PC-9 (cell line): ENCODE results near the gene CD79B.

Experiments
- EZH2 ChIP-seq: fragments of 200-600 bp; sonication (generic); IDR thresholded peaks from 2 replicates; pipeline ENCODE4 v1.8.0; 2017; ENCODE audit warnings: antibody characterized with exemption, low read depth
- TF ChIP-seq, protein P1 (sequence below): fragments of 200-600 bp; sonication (generic); conservative IDR thresholded peaks from 2 replicates; pipeline ENCODE4 v1.6.1; 2017; ENCODE audit warnings: mixed run types, antibody characterized with exemption, mild to moderate bottlenecking, moderate library complexity

- TF ChIP-seq, protein P1, sequence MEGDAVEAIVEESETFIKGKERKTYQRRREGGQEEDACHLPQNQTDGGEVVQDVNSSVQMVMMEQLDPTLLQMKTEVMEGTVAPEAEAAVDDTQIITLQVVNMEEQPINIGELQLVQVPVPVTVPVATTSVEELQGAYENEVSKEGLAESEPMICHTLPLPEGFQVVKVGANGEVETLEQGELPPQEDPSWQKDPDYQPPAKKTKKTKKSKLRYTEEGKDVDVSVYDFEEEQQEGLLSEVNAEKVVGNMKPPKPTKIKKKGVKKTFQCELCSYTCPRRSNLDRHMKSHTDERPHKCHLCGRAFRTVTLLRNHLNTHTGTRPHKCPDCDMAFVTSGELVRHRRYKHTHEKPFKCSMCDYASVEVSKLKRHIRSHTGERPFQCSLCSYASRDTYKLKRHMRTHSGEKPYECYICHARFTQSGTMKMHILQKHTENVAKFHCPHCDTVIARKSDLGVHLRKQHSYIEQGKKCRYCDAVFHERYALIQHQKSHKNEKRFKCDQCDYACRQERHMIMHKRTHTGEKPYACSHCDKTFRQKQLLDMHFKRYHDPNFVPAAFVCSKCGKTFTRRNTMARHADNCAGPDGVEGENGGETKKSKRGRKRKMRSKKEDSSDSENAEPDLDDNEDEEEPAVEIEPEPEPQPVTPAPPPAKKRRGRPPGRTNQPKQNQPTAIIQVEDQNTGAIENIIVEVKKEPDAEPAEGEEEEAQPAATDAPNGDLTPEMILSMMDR = 0 out of 2 replicates have a peak, but pooled peaks have one; percentile 34
- TF ChIP-seq EZH2 = no peak
Observed at GRCh38 chr17:63943745-63944144, 11.6 kb upstream of the CD79B start.
